Coronary artery (tissue), 2 donors: Measurements from ENCODE around the gene PACSIN2.
A peak's percentile ranks its signal among the peaks of the same experiment; 100 is the strongest.
"Not testable (repeated sequence)": the region's sequence is repeated elsewhere in the genome, so short reads cannot be mapped to it uniquely, and the experiment has no call there.

Source experiments
- DNase-seq: peaks from one replicate; pipeline ENCODE4 v3.0.0-alpha.2; 2017; ENCODE audit warnings: low spot score
- H3K27ac ChIP-seq, 2 donors: fragments of 200-600 bp; sonication (generic); one replicate each; pipeline ENCODE4 v1.5.1; 2016 to 2019
- H3K4me3 ChIP-seq: fragments of 200-600 bp; sonication (generic); 2 replicates; pipeline ENCODE4 v1.5.1; 2016; ENCODE audit warnings: mild to moderate bottlenecking, moderate library complexity
- TF ChIP-seq, protein P1 (sequence below): fragments of 200-600 bp; sonication (generic); IDR thresholded peaks from one replicate; pipeline ENCODE4 v1.5.1; 2019; ENCODE audit warnings: antibody characterized with exemption

PACSIN2 gene

DNA sequence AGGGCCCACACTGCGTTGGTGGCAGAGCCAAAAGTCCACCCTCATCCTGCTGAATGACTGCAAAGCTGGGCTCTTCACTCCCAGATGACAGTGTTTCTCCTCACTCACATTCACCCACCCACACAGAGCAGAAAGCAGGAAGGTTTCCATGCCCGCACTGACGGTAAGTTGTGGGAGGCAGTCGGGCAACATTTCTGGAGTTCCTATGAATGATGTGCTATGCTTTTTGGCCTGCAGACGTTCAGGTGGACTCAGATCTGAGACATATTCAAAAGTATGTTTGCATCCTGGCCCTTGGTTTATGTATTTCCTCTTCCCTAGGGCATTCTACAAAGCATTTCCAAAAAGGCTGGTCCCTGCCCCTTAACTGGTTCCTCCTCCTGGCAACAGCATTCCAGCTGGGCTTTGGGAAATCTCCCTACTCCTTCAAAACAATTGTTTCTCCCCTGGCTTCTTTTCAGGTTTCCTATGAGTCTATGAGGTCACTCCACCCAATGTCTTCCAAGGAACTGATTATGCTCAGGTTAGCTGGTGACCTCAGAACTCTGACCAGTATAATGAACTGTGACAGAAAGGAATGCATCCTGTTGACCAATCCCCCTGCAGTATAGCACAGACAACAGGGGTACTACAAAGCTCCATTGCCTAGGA lies 36.4 kb downstream of the PACSIN2 start:
- no peak for DNase-seq
- Histone ChIP-seq H3K27ac (peak overlapping the region; percentile 18 to 53), H3K4me3 (no peak overlapping the region)
- TF ChIP-seq, protein P1, sequence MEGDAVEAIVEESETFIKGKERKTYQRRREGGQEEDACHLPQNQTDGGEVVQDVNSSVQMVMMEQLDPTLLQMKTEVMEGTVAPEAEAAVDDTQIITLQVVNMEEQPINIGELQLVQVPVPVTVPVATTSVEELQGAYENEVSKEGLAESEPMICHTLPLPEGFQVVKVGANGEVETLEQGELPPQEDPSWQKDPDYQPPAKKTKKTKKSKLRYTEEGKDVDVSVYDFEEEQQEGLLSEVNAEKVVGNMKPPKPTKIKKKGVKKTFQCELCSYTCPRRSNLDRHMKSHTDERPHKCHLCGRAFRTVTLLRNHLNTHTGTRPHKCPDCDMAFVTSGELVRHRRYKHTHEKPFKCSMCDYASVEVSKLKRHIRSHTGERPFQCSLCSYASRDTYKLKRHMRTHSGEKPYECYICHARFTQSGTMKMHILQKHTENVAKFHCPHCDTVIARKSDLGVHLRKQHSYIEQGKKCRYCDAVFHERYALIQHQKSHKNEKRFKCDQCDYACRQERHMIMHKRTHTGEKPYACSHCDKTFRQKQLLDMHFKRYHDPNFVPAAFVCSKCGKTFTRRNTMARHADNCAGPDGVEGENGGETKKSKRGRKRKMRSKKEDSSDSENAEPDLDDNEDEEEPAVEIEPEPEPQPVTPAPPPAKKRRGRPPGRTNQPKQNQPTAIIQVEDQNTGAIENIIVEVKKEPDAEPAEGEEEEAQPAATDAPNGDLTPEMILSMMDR: no peak

DNA sequence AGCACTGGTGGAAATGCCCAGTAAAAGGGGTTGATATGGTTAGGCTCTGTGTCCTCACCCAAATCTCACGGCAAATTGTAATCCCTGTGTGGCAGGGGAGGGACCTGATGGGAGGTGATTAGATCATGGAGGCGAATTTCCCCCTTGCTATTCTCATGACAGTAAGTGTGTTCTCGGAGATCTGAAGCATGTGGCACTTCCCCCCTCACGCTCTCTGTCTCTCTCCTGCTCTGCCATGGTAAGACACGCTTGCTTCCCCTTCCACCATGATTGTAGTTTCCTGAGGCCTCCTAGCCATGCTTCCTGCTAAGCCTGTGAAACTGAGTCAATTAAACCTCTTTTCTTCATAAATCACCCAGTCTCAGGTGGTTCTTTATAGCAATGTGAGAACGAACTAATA lies 37.4 kb downstream of the PACSIN2 start:
- Histone ChIP-seq H3K4me3 (no peak overlapping the region), H3K27ac (peak overlapping the region in 1 of 2 donors; percentile 53)
- no peak for DNase-seq
- TF ChIP-seq, protein P1: no peak

DNA sequence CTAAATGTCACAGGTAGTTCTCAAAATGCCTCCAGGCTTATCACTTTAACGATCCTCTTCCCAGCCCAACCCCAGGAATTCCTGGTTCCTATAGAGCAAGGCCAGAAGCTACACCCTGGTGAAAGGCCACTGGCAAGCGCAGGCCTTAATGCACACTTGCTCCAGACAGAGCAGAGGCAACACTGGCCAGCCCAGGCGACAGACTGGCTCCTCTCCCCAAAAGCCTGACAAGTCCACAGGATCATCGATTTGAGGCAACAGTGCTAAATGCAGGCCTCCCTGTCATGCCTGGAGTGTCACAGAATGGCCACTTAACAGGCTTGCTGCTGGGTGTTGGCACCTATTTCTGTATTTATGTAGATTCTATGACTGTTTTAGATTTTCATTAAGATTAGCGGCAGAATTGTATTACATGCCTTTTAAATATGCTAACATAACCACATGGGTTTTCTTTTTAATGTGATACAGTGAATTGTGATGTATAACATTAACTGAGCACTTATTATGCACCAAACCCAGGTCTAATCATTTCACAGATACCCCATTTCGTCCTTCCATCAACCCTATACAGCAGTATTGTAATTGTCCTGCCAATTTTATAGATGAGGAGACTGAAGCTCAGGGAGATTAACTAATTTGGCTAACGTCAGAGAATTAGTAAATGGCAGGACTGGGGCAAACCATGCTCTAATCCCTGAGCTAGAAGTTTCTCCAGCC lies 38.6 kb downstream of the PACSIN2 start:
- TF ChIP-seq, protein P1: no peak
- H3K27ac ChIP-seq: no peak overlapping the region
- no peak for DNase-seq
- no peak overlapping the region for H3K4me3 ChIP-seq

DNA sequence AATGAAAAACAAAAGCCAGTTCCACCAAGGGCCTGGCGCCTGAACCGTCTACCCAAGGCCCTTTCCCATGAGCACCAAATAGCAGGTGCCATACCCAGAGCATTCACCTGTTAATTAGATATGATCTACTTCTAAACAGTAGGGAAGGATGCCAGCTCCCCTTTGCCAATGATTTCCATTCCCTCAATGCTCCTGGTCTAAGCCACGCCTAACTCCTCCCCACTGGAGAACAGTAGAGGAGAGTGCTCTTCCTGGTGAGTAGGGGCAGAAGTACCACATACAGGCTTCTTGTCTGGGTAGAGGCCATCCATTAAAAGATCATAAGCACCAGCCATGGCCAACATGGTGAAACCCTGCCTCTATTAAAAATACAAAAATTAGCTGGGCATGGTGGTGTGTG lies 40.7 kb downstream of the PACSIN2 start:
- TF ChIP-seq, protein P1: no peak
- DNase-seq: no peak
- Histone ChIP-seq H3K27ac (no peak overlapping the region), H3K4me3 (no peak overlapping the region)

DNA sequence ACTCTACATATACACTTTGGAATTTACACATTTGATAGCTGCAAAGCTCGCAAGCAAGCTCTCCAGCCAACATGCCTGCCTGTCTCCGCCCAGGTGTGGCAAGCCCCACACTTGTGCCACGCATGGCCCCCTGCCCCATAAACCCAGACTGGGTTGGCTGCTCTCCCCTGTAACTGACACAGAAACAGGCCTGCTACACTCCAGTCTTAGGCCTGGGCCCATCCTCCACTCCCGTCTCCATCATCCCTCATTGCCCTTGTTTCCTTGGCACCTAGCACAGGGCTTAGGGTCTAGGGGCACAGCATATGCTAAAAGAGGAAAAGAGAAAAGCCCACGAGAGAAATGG lies 41.4 kb downstream of the PACSIN2 start:
- no peak for DNase-seq
- TF ChIP-seq, protein P1: no peak
- Histone ChIP-seq H3K4me3 (no peak overlapping the region), H3K27ac (no peak overlapping the region)

DNA sequence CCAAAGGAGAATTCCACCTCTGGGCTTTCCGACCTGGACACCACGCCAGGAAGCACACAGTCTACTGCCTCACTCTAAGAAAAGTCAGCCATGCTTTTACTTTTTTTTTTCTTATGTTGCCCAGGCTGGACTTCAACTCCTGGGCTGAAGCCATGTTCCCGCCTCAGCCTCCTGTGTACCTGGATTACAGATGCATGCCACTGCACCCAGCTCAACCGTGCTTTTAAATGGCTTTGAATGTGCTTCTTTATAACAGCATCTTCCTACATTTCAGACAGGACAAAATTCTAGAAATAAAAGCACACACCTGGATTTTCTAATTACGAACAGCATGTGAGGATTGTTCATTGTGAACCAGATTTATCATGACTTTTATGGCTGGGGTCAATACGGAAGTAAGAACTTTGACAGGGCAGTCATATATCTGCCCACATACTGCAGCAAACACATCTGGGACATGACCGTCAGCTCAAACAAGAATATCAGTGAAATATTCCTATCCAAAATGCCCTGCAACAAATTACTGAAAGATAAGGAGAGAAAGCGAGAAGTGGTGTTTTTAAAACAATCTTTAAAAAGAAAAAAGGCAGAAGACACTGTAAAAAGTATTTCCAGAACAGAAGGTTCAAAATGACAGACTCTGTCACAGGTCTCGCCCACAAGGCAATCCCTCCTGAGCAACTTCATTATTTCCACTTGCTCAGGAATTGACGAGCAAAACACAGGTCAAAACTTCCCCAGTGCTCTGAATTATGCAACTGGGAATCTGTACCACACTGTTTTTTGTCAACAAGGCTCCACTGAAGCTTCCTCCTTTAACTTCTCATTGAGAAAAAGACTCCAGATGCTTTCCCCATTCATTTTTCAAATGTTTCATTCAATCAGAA lies 42.1 kb downstream of the PACSIN2 start:
- Histone ChIP-seq H3K27ac (no peak overlapping the region), H3K4me3 (no peak overlapping the region)
- TF ChIP-seq, protein P1: no peak
- no peak for DNase-seq

DNA sequence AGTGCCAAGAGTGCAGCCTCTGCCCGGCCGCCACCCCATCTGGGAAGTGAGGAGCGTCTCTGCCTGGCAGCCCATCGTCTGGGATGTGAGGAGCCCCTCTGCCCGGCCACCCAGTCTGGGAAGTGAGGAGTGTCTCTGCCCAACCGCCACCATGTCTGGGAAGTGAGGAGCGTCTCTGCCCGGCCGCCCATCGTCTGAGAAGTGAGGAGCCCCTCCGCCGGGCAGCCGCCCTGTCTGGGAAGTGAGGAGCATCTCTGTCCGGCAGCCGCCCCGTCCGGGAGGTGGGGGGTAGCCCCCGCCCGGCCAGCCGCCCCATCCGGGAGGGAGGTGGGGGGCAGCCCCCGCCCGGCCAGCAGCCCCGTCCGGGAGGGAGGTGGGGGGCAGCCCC lies 43.5 kb downstream of the PACSIN2 start:
- H3K27ac ChIP-seq: peak overlapping the region in 1 of 2 donors; percentile 64
- DNase-seq, H3K4me3 ChIP-seq: not testable (repeated sequence)
